HG02938 (cell line): ENCODE results near the gene SCLT1.

Source experiments
- ATAC-seq: cut with Tn5 transposase; IDR thresholded peaks from one replicate; pipeline ENCODE4 v1.9.1; 2021; ENCODE audit warnings: mild to moderate bottlenecking, moderate library complexity; ENCODE audit not compliant: unreplicated experiment

The SCLT1 gene

GRCh38 chr4:128973384-128973783, 120.0 kb downstream of the SCLT1 start:
- no peak for ATAC-seq

- no peak for ATAC-seq
Measured at GRCh38 chr4:128961405-128961804, 131.9 kb downstream of the SCLT1 start.

GRCh38 chr4:128958194-128958593, 135.1 kb downstream of the SCLT1 start:
- ATAC-seq: no peak

GRCh38 chr4:128957459-128957858, 135.9 kb downstream of the SCLT1 start:
- ATAC-seq: no peak

GRCh38 chr4:128955751-128956150, 137.6 kb downstream of the SCLT1 start:
- ATAC-seq: no peak

- ATAC-seq: no peak
Measured at GRCh38 chr4:128954941-128955340, 138.4 kb downstream of the SCLT1 start.

- ATAC-seq: no peak
Measured at GRCh38 chr4:128951316-128951715, 142.0 kb downstream of the SCLT1 start.

- ATAC-seq: no peak
Measured at GRCh38 chr4:128950796-128951195, 142.5 kb downstream of the SCLT1 start.

- ATAC-seq: no peak
Measured at GRCh38 chr4:128946916-128947315, 146.4 kb downstream of the SCLT1 start.

- ATAC-seq: no peak
Measured at GRCh38 chr4:128942607-128943006, 150.7 kb downstream of the SCLT1 start.

- no peak for ATAC-seq
Measured at GRCh38 chr4:128940971-128941370, 152.4 kb downstream of the SCLT1 start.

- ATAC-seq: no peak
Measured at GRCh38 chr4:128930051-128930450, 163.3 kb downstream of the SCLT1 start.

GRCh38 chr4:128924951-128925350, 168.4 kb downstream of the SCLT1 start:
- no peak for ATAC-seq

- no peak for ATAC-seq
Measured at GRCh38 chr4:128921954-128922353, 171.4 kb downstream of the SCLT1 start.

- ATAC-seq: peak; percentile 67
Measured at GRCh38 chr4:128917781-128918180, 175.6 kb downstream of the SCLT1 start.

- peak; percentile 91 for ATAC-seq
Measured at GRCh38 chr4:128916832-128917231, 176.5 kb downstream of the SCLT1 start.

GRCh38 chr4:128915544-128915943, 177.8 kb downstream of the SCLT1 start:
- no peak for ATAC-seq

- no peak for ATAC-seq
Measured at GRCh38 chr4:128913228-128913627, 180.1 kb downstream of the SCLT1 start.

GRCh38 chr4:128908735-128909134, 184.6 kb downstream of the SCLT1 start:
- no peak for ATAC-seq

GRCh38 chr4:128907981-128908380, 185.4 kb downstream of the SCLT1 start:
- no peak for ATAC-seq

- ATAC-seq: peak; percentile 68
Measured at GRCh38 chr4:128906581-128906980, 186.8 kb downstream of the SCLT1 start.

GRCh38 chr4:128904821-128905220, 188.5 kb downstream of the SCLT1 start:
- ATAC-seq: no peak

GRCh38 chr4:128880662-128881061, 212.7 kb downstream of the SCLT1 start:
- no peak for ATAC-seq

GRCh38 chr4:128879971-128880370, 213.4 kb downstream of the SCLT1 start:
- no peak for ATAC-seq
